GM18909 (cell line): ENCODE measurements around the gene UQCRC2.
"Not testable (repeated sequence)": the region's sequence is repeated elsewhere in the genome, so short reads cannot be mapped to it uniquely, and the experiment has no call there.

Experiments
- ATAC-seq: cut with Tn5 transposase; IDR thresholded peaks from one replicate; pipeline ENCODE4 v1.9.1; 2021; ENCODE audit warnings: mild to moderate bottlenecking; ENCODE audit not compliant: unreplicated experiment, poor library complexity

UQCRC2 gene

DNA sequence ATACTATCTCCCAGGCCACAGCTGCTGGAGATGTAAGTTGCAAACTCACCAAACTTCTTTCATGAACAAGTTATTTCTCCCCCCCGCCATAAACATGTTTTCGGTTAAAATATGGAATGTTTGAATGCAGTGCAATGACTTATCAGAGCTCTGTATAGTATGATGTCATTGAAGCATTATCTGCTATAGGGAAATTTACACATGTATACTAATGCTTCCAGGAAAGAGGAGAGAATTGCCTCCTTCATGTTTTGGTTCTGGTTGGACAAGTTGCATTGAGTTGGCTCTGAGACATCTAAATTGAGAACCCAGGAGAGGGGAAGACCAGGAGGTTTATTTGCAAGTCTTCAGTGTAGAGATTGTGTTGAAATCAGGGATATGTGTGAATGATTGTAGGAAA lies 20.8 kb downstream of the UQCRC2 start:
- ATAC-seq, result no peak

DNA sequence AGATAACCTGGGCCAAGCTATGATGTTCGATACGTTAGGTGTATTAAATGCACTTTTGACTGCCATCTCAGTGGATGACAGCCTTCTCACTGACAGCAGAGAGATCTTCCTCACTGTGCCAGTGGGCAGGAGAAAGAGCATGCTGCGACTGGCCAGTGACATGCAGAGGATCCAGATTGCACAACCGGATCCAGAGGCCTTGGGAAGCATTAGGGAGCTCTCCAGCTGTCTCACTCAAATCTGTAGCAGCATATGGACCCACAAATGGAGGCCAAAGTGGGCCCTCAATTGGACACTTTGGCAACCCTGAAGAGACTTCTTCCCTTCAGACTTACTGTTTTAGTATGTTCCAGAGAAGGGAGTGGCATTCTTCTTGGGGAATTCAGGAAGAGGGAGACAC lies 26.9 kb downstream of the UQCRC2 start:
- ATAC-seq, result no peak

DNA sequence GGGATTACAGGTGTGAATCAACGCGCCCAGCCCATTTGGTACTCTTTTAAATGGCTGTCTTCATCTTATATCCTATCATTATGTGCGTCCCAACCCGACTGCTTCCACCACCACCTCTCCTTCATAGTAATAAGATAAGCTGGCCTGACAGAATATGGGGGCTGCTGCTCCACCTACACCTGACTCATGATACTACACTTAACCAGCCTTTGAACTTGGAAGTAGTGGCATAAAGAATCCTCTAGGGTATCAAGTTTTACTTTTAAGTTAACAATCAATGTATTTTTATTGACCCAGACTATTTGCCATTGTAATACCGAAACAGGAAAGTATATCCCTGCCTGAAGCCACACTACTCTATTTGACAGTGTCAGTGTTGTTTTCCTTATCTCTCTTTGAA lies 28.9 kb downstream of the UQCRC2 start:
- ATAC-seq, result no peak

DNA sequence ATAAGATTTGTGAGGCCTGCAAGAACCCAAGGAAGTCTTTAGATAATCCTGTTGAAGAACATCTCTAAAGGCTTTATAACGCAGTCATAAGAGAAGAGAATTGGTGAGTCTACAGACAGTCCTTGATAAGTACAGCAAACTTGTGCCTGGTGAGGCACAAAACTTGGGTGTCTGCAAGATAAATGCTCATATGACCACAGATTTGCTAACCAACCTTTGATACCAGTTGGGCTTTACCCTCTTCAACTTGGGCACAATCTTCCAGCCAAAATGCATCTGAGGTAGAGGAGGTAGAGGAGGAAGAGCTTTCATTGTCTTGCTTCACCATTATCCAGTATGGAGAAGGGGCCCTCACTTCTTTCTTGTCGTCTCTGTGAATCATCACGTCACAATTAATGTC lies 30.9 kb downstream of the UQCRC2 start:
- no peak for ATAC-seq

DNA sequence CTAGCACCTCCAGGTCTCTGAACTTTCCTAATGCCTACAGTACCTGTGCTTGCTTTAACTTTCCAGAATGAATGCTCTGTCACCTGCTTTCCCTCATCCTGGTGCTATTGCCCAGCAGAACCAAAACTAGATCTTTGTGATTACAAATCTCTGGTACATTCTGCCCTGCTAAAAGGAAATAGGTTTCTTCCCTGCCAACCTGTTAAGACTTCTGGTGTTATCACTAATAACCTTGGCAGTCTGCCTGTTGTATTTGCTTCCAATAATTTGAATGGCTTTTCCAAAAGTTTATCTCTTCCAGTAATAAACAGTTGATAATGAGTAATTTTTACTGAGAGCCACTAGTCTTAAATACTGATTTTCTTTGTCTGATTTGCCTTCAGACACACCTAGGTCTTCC lies 32.4 kb downstream of the UQCRC2 start:
- no peak for ATAC-seq

DNA sequence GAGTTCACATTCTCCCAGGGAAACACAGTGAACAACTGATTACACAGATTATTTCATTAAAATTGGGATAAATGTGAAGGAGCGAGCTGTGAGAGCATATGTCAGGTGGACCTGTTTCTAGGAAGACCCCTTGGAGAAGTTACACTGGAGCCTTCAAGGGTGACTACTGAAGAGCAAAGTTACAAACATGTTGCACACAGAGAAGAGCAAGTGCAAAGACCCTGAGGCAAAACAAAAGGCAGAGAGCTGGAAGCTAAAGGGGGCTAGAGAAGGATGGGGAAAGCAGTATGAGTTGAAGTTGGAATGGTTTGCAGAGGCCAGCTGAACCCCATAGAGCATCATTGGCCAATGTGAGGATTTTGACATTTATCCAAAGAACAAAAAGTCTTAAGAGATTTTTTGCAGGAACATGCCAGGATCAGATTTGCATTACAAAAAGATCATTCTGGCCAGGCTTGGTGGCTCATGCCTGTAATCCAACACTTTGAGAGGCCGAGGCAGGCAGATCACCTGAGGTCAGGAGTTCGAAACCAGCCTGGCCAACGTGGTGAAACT lies 33.6 kb downstream of the UQCRC2 start:
- no peak for ATAC-seq

DNA sequence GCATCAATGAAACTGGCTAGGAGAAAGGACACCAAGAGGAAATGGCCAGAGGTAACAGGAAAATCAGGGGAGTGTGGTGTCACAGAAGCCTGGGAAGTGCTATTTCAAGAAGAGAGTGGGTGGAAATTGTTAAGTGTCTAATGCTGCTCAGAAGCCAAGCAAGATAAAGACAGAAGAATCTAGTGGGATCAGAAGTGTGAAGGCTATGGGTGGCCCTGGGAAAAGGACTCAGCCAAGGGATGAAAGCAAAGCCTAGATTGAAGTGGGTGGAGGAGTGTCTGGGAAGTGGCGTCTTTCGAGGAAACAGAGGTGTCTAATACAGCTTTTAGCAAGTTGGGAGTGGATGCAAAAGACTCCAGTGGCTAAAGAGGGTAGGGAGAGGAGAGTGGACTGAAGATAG lies 34.3 kb downstream of the UQCRC2 start:
- ATAC-seq, result no peak

DNA sequence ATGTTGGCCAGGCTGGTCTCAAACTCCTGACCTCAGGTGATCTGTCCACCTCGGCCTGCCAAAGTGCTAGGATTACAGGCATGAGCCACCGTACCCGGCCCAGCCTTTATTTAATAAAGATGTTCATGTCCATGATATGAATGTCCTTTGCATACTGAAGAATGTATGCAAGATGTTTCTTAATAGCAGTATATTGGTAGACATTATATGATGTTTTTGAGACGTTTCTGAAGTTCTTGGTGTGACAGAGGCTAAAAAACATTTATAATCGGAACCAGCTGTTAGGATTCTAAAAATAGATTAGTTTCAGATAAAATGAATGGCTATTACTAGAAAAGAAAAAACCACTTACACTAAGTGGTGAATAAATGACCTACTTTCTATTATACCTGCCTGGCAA lies 36.0 kb downstream of the UQCRC2 start:
- ATAC-seq, result no peak

DNA sequence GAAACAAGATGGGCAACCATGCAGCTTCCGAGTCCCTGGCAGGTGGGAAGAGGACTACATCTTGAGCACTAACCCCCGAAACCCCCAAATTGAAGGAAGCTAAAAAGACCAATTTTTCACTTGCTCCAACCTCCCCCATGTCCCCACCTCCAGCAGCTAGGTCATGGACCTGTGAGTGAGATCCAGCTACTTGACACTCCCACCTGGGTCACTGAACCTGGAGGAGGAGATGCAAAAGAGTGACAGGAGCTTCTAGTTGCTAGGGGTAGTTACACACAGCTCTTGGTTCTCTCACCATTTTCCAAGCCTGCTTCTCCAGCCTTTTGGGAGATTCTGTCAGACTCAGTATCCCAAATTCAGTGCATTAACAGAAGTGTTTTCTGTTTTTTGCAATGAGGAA lies 36.6 kb downstream of the UQCRC2 start:
- no peak for ATAC-seq

DNA sequence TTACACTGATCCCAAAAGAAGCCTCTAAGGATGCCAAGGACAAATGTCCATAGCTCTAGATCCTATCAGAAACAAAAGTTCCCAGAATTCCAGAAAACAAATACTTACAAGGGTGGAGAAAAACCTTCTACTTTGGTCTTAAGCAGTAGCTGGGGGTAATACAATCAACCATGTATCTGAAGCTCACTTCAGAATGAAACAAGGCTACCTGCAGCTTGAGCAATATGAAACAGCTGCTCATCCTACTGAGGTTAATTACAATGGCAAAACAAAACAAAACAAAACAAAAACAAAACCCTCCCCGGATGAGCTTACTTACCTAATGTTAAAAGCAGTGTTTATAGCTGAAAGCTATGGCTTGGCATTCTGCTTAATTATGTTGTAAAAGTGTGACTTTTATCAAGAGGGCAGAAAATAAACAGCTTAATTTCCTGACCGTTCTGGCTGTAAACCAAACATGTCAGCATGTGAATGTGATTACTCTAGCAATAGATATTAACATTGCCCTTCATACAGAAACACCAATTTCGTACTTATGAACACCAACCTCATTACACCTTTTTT lies 37.3 kb downstream of the UQCRC2 start:
- no peak for ATAC-seq

DNA sequence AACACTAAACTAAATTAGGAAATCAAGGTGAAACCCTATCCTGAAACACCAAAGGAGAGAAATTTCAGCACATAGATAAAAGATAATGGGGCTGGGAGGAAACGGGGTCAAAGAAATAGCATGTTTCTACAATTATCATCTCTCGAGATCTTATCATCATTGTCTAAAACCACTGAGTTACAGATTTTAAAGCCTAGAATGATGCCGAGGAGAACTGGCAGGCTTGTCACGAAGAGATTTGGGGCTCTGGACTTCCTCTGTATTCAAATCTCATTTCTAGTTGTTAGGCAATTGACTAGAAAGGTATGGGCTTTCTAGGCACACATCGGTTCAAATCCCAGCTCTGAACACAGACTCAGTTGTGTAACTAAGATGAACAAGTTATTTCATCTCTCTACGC lies 38.5 kb downstream of the UQCRC2 start:
- ATAC-seq, result no peak

DNA sequence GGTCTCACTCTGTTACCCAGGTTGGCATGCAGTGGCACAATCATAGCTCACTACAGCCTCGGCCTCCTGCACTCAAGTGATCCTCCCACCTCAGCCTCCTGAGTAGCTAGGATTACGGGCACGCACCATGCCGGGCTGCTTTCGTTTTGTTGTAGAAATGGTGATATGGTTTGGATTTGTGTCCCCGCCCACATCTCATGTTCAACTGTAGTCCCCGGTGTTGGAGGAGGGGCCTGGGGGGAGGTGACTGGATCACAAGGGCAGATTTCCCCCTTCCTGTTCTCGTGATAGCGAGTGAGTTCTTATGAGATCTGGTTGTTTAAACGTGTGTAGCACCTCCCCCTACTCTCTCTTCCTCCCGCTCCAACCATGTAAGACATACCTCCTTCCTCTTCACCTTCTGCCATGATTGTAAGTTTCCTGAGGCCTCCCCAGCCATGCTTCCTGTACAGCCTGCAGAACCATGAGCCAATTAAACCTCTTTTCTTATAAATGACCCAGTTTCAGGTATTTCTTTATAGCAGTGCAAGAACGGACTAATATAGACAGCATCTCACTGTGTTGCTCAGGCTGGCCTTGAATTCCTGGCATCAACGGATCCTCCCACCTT lies 41.8 kb downstream of the UQCRC2 start:
- ATAC-seq, result no peak

DNA sequence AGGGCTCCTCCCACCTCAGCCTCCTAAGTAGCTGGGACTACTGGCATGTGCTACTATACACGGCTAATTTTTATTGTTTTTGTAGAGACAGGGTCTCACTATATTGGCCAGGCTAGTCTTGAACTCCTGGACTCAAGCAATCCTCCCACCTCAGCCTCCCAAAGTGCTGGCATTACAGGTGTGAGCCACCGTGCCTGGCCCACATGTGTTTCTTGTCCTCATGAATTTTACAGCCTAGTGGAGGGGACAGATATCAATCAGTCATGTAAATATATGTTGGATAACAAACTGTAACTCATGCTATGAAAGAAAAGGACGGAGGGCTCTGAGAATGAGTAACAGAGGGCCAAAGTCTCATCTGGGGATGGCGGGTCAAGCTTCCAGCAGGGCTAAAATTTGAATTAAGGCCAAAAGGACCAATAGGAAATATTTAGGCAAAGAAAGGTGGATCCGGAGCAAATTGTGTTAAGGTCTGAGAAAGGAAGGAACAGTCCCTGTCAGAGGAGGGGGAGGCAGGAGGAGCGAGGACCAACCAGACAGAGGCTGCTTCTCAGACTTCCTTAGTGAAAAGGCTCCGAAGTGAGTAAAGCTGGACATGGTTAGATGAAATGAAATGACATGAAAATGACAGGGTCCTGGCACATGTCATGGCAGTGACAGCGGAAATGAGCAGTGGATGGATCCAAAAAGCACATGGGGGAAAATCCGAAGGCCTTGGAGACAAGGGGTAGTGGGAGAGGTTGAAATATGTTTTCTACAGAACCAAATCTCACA lies 43.9 kb downstream of the UQCRC2 start:
- no peak for ATAC-seq

DNA sequence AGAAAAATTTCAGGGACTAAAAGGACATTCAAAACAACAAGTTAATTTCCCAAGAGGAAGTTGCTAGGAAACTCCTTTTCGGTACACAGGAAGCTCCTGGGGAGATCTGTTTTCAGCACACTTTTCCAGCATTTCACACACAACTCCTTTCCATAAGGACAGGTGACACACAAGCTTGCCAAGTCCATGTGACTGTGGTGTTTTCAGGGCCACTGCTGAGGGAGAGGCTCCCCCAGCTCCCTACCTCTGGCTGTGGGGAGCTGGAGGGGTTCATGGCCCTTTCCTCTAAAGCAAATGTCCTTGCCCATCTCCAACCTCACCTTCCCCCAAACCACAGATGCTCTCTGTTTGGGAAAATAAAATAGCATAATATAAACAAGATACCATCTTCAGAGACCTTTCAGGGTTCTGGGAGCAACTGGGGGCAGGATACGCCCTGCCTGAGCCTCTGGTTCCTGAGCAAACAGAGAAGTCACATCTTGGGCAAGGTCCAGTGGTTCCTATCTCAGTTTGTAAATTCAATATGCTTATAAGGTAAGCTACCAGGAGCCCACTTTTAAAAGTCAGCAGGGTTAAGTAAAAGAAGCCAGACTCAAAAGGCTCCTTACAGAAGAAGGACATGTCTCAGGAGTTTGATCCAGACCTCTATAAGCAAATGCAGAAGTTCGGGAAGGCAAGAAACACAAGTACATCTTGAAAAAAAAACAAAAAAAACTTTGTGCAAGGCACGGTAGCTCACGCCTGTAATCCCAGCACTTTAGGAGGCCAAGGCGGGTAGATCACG lies 44.7 kb downstream of the UQCRC2 start:
- no peak for ATAC-seq

DNA sequence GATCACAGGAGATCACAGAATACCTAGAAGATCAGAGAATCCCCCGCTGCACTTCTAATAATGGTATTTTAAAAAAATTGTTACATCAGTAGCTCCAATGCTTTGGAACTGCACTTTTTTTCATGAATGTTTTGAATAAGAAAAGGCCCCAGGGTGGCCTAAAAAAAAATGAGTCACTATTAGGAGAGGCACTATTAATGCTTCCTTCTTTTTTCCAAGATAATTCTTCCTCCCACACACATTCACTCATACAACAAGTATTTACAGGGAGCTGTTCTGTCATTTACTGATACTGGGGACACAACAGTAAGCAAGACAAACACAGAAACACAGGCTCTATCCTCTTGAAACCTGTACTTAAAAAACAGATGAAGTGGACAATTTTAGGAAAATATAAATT lies 48.4 kb downstream of the UQCRC2 start:
- ATAC-seq, result no peak

DNA sequence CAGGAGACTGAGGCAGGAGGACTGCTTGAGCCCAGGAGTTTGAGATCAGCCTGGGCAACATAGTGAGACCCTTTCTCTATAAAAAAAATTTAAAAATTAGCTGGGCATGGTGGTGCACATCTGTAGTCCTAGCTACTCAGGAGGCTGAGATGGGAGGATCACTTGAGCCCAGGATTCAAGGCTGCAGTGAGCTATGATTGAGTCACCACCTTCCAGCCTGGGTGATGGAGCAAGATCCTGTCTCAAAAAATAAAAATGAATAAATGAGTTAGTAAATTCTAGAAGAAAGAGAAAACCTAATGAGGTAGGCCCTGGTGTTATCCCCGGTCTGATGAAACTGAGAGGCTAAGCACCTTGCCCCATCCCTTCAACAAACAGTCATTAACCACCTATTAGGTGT lies 48.9 kb downstream of the UQCRC2 start:
- ATAC-seq, result not testable (repeated sequence)

DNA sequence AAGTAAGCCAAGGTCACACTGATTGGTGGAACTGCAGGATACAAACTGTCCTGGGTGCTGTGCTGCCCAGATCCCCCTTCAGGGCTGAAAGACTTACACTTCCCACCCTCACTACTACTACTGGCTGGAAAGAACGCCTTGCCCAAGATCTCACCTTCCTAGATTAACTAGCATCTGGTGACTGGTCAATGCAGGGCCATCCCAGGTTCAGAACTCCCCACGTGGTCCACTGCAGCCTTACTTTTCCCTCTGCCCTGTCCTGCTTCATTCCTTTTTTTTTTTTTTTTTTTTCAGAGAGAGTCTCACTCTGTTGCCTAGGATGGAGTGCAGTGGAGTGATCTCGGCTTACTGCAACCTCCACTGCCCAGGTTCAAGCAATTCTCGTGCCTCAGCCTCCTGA lies 50.0 kb downstream of the UQCRC2 start:
- no peak for ATAC-seq

DNA sequence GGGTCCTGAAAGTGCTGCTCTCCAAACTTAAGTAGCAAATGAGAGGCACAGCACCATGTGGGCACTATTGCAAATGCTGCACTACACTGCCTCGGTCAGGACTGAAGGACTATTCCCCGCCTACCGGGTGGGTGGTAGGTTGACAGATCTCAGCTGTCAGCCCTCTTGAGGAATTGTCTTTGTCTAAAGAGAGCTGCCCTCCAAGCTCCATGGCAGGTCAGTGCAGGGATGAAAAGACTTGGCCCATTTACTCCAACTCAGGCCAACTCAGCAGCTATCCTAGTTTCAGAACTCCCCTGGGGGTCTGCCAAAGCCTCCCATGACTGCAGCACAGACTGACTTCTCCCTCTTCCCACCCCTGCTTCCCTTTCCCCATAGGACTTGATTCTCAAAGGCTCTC lies 51.2 kb downstream of the UQCRC2 start:
- ATAC-seq, result no peak

DNA sequence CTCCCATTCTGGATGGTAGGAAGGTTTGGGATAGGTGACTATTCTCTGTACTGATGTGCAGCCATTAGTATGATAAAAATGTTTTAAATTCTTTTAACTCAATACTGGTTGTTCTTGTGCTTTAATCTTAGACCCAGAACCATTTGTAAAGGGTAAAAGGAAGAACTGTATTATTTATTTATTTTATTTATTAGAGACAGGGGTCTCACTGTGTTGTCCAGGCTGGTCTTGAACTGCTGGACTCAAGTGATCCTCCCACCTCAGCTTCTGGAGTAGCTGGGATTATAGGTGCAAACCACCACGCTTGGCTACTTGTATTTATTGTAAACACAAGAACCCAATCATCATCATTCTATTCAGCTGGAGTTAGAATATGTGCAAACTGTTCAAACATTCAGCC lies 52.6 kb downstream of the UQCRC2 start:
- no peak for ATAC-seq

DNA sequence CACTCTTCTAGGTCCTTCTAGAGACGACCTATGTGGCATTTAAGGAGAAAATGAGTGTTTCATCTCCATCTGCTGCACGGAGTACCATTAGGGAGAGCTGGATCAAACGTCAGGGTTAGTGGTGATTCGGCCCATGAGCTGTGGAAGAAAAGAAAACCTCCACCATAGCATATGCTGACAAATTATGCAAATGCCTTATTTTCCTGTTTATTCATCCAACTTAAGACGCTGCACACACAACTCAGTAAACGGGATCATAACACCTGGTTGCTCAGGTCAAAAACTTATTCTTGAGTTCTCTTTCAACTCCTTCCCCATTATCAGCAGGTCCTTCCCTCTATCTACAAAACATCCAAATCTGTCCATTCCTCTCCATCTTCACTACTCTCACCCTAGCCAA lies 53.5 kb downstream of the UQCRC2 start:
- no peak for ATAC-seq

DNA sequence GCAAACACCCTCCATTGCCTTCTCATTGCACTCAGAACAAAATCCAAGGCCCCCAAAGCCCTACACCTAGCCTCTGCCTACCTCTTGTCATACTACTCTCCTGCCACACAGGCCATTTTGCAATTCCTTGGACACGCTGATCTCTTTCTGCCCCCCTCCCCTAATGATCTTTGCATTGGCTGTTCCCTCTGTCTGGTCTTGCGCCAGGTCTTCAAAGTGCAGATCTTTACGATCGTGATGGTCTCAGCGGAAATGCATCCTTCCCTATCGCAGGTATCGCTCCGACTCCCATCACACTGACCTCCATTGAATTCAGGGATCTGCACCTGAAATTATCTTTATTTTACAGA lies 54.0 kb downstream of the UQCRC2 start:
- ATAC-seq, result no peak
